ENCODE results near the gene EMC6.

GRCh38 chr17:3647251-3647650, 21.4 kb upstream of the EMC6 start:
- no peak for TF ChIP-seq CTCF (IDR thresholded peaks at IDR 0.05; ENCODE audit: borderline replicate concordance, extremely low read depth, low read length, poor library complexity, severe bottlenecking)
- TF ChIP-seq EZH2 (IDR thresholded peaks at IDR 0.05; ENCODE audit: borderline replicate concordance, low read depth, low read length, severe bottlenecking): no peak
